Measurements from ENCODE around the gene SMARCD1.

DNA sequence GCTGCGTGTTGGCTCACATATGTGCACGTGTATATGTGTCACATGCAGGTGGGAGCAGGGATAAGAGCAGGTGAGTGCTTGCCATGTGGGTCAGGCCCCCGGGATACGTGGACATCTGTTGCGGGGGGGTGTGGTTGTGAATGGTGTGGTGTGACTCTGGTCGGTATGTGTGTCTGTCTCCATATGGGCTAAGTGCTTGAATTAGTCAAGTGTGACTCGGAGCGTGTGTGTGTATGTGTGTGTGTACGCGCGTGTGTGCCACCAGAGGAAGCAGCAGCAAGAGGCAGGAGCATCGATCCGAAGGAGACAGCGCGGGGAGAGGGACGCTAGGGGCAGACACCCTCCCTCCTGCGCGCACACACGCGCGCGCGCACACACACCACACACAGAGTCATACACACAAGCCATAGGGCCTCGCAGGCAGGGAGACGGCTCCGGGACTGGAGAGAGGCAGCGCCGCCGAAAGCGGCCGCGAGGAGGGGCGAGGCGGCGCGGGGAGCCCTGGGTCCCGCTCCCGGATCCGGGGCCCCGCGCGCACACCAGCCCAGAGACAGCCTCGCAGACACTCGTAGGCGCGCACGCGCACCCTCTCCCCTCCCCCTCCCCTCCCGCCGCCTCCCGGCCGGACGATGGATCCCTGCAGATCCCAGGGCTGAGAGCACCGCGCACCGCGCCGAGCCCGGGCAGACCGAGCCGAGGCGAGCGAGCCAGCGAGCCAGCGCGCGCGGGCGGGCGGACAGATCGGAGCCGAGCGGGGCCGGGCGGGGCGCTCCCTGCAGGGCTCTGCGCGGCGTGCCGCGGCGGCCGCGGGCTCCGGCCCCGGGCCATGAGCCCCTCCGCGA is 27.9 kb upstream of the SMARCD1 start, which contains the start of gene ASIC1:
- TF ChIP-seq CTCF (IDR thresholded peaks at IDR 0.05) (peak in 4 of 6 experiments; percentile 11 to 25 (median 20)), POLR2A (IDR thresholded peaks at IDR 0.05) (no peak)

Data from adrenal gland (tissue), 5 donors.